ENCODE measurements around the gene PGGHG.
"Not testable (repeated sequence)": the region's sequence is repeated elsewhere in the genome, so short reads cannot be mapped to it uniquely, and the experiment has no call there.

Gene PGGHG

DNA sequence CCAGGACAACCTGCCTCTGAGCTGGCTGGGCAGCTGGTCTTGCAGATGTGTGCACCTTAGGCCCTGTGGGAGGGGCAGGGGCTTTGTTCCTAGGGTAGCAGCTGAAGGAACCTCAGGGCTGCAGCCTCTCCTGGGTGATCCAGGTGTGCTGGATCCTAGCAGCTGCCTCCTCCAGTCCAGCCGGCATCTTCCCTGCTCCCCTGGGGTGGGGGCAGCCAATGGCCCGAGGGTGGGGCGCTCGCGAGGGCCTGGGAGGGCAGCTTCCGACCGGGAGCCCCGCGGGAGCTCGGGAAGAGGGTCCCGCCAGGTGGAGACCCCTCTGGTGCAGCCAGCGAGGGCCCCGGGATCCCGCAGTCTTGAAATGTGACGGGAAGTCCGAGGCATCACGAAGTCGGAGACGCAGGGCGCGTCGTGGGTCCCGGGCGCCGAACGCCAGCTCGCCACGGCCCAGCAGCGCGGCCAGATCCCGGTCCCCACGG lies 26.6 kb downstream of the PGGHG start:
- H3K27ac Mint-ChIP-seq = no peak overlapping the region
- intact Hi-C loops (cut with micrococcal nuclease) = no loop called here
- no peak overlapping the region for H3K4me3 Mint-ChIP-seq
- peaks cover 67% of the 10 kb centered on the region for H3K27me3 Mint-ChIP-seq
- H3K36me3 Mint-ChIP-seq (ENCODE audit: low read depth) = peaks cover 6% of the 10 kb centered on the region
- H3K4me1 Mint-ChIP-seq (ENCODE audit: low read depth) = peaks cover 38% of the 10 kb centered on the region
- no peaks in the 10 kb centered on the region for H3K9me3 Mint-ChIP-seq

DNA sequence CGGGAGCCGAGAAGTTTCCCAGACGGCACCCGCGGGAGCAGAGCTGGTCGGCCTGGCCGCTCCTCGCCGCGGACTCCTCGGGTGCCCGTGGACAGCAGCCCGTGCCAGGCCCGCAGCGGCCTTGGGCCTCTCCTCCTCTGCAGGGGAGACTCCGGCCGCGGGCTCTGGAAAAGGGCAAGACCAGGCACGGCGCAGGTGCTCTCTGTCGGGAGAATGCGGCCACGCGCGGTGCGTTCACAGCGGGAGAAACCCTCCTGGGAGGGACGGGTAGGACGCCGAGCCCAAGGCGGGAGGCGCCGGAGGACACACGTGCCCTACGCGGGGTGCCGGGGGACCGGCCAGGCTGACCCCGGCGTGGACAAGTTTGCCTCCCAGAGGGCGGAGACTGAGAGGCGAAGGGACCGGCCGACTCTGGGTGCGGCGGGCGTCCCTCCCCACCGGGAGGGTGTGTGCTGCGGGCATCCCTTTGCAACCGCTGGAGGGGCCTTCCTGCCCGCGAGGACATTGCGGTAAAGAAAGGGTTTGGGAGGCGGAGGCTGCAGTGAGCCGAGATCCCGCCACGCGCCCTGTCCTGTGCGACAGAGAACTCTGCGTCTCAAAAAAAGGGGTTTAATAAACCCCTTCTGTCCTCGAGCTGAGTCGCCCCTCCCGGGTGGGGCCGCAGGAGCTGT lies 27.2 kb downstream of the PGGHG start:
- Mint-ChIP-seq H3K4me1 (ENCODE audit: low read depth) (peaks cover 45% of the 10 kb centered on the region), H3K27ac (no peak overlapping the region), H3K4me3 (no peak overlapping the region), H3K27me3 (peaks cover 68% of the 10 kb centered on the region), H3K9me3 (no peaks in the 10 kb centered on the region), H3K36me3 (ENCODE audit: low read depth) (peaks cover 9% of the 10 kb centered on the region)
- intact Hi-C loops (cut with micrococcal nuclease) = no loop called here

GRCh38 chr11:316891-317301 lies 28.0 kb downstream of the PGGHG start:
- H3K36me3 Mint-ChIP-seq (ENCODE audit: low read depth) = peaks cover 9% of the 10 kb centered on the region
- H3K27me3 Mint-ChIP-seq = peaks cover 64% of the 10 kb centered on the region
- H3K9me3 Mint-ChIP-seq = no peaks in the 10 kb centered on the region
- H3K4me1 Mint-ChIP-seq (ENCODE audit: low read depth) = peaks cover 41% of the 10 kb centered on the region
- intact Hi-C loops (cut with micrococcal nuclease) = no loop called here
- H3K4me3 Mint-ChIP-seq = no peak overlapping the region
- no peak overlapping the region for H3K27ac Mint-ChIP-seq

DNA sequence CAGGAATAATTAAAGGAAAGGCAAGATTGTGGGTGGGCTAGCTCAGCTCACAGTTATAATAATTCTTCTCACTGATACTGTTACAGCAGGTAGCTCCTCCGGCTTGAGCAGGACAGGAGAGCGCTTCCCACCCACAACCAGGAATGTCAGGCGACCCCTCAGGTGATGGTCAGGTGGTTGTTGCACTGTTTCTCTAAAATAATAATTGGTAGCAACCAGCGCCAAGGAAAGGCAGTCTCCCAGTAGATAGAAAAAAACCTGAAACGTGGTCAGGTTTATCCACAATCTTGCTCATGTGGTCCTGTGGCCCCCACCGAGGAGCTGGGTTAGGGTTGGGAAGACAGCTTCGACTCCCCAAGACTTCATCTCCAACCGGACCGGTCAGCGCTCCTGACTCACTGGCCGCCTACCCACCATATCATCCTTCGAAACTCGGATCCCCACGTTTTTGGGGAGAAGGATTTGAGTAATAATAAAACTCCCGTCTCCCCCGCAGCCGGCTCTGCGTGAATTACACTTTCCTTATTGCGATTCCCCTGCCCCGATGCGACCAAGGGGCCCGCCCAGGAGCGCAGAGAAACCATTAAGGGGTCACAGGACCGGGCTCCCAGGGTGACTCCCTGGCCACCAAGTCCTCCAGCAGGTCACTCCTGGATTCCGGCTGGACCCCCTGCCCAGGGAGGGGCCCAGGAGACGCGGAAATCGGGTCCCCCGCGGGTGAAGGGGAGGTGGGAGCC lies 28.9 kb downstream of the PGGHG start:
- H3K27ac Mint-ChIP-seq; H3K4me3 Mint-ChIP-seq; H3K36me3 Mint-ChIP-seq (ENCODE audit: low read depth); H3K9me3 Mint-ChIP-seq; intact Hi-C loops (cut with micrococcal nuclease): not testable (repeated sequence)
- peaks cover 58% of the 10 kb centered on the region for H3K27me3 Mint-ChIP-seq
- peaks cover 37% of the 10 kb centered on the region for H3K4me1 Mint-ChIP-seq (ENCODE audit: low read depth)

GRCh38 chr11:318405-319120 lies 29.6 kb downstream of the PGGHG start:
- H3K36me3 Mint-ChIP-seq (ENCODE audit: low read depth); H3K27ac Mint-ChIP-seq; H3K9me3 Mint-ChIP-seq; intact Hi-C loops (cut with micrococcal nuclease): not testable (repeated sequence)
- Mint-ChIP-seq H3K27me3 (peaks cover 53% of the 10 kb centered on the region), H3K4me3 (peak overlapping the region; percentile 69), H3K4me1 (ENCODE audit: low read depth) (peaks cover 30% of the 10 kb centered on the region)

DNA sequence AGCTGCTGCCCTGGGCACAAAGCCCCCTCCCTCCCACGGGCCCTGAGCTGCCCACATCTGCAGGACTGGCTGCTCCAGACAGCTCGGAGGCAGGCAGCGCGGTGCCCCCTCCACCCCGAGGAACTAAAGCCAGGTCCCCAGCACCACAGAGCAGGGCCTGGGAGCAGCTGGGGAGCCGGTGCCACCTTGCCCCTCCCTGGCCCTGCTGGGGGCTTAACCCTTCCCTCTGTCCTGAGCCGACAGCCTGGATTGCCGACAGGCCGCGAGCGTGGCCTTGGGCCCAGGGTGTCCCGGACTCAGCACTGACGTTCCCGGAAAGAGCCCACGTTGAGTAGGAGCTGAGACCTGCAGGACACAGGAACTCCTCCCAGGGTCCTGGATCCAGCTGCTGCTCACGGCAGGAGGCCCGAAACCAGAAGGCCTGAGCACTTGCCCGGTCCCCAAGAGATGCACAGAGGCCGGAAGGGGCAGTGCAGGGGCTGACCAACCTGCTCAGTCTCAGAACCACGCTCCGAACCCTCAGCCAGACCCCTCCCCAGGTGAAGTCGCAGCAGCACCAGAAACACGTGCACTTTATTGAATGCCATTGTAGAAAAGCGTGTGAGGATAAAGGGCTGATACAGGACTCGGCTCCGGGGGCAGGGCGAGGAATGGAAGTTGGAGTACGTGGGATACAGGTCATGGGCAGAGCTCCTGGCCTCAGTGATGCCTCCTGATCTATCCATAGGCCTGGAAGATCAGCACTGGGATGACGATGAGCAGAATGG lies 30.4 kb downstream of the PGGHG start:
- Mint-ChIP-seq H3K4me1 (ENCODE audit: low read depth) (peaks cover 23% of the 10 kb centered on the region), H3K27ac (peak overlapping the region; percentile 79), H3K4me3 (peak overlapping the region; percentile 90), H3K27me3 (peaks cover 51% of the 10 kb centered on the region)
- H3K9me3 Mint-ChIP-seq; intact Hi-C loops (cut with micrococcal nuclease); H3K36me3 Mint-ChIP-seq (ENCODE audit: low read depth): not testable (repeated sequence)

- H3K36me3 Mint-ChIP-seq (ENCODE audit: low read depth); intact Hi-C loops (cut with micrococcal nuclease); H3K9me3 Mint-ChIP-seq: not testable (repeated sequence)
- H3K27ac Mint-ChIP-seq = peak overlapping the region; percentile 79
- peak overlapping the region; percentile 90 for H3K4me3 Mint-ChIP-seq
- peaks cover 24% of the 10 kb centered on the region for H3K4me1 Mint-ChIP-seq (ENCODE audit: low read depth)
- H3K27me3 Mint-ChIP-seq = peaks cover 48% of the 10 kb centered on the region
These were observed 31.0 kb downstream of the PGGHG start for GRCh38 chr11:319888-320273.

DNA sequence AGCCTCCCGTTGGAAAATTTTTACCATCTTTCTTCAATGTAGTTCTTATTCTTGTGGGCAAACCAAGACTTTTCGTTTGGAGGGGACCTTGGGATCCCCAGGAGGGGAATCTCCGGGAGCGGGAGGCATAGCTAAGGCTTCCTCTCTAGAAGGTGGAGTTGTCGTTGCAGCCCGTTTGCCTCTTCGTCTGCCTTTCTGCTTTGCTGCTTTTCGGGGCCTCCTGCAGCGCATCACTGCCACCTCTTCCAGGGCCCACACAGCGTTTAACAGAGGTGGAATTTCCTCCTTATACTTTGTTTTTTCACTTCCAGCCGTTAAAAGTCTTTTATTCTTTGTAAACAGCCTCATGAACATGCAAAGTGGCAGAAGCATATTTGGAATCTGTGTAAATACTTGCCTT lies 35.2 kb downstream of the PGGHG start:
- Mint-ChIP-seq H3K4me1 (ENCODE audit: low read depth) (peaks cover 52% of the 10 kb centered on the region), H3K36me3 (ENCODE audit: low read depth) (peaks cover 9% of the 10 kb centered on the region), H3K27me3 (peaks cover 18% of the 10 kb centered on the region), H3K4me3 (no peak overlapping the region), H3K27ac (no peak overlapping the region), H3K9me3 (no peaks in the 10 kb centered on the region)
- intact Hi-C loops (cut with micrococcal nuclease) = no loop called here

DNA sequence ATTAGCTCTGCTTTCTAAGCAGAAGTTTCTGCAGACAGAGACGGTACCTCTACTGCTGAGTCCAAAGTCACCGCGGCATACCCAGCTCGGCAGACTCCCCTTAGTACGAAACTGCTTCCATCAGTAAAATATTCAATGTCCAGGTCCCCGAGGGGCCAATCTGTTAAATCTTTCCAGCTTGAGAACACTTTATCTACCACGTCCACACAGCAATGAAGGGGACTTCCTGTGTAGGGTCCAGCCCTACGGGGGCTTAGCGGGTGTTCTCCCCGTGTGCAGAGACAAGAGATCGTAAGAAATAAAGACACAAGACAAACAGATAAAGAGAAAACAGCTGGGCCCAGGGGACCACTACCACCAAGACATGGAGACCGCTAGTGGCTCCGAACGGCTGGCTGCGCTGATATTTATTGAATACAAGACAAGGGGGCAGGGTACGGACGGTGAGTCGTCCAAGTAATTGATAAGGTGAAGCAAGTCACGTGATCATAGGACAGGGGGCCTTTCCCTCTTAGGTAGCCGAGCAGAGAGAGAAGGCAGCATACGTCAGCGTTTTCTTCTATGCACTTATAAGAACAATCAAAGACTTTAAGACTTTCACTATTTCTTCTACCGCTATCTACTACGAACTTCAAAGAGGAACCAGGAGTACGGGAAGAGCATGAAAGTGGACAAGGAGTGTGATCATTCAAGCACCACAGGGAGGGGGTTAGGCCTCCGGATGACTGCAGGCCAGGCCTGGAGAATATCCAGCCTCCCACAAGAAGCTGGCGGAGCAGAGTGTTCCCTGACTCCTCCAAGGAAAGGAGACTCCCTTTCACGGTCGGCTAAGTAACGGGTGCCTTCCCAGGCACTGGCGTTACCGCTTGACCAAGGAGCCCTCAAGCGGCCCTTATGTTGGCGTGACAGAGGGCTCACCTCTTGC lies 35.9 kb downstream of the PGGHG start:
- H3K27ac Mint-ChIP-seq; H3K9me3 Mint-ChIP-seq; intact Hi-C loops (cut with micrococcal nuclease); H3K36me3 Mint-ChIP-seq (ENCODE audit: low read depth); H3K4me3 Mint-ChIP-seq: not testable (repeated sequence)
- H3K27me3 Mint-ChIP-seq = peaks cover 14% of the 10 kb centered on the region
- H3K4me1 Mint-ChIP-seq (ENCODE audit: low read depth) = peaks cover 52% of the 10 kb centered on the region

DNA sequence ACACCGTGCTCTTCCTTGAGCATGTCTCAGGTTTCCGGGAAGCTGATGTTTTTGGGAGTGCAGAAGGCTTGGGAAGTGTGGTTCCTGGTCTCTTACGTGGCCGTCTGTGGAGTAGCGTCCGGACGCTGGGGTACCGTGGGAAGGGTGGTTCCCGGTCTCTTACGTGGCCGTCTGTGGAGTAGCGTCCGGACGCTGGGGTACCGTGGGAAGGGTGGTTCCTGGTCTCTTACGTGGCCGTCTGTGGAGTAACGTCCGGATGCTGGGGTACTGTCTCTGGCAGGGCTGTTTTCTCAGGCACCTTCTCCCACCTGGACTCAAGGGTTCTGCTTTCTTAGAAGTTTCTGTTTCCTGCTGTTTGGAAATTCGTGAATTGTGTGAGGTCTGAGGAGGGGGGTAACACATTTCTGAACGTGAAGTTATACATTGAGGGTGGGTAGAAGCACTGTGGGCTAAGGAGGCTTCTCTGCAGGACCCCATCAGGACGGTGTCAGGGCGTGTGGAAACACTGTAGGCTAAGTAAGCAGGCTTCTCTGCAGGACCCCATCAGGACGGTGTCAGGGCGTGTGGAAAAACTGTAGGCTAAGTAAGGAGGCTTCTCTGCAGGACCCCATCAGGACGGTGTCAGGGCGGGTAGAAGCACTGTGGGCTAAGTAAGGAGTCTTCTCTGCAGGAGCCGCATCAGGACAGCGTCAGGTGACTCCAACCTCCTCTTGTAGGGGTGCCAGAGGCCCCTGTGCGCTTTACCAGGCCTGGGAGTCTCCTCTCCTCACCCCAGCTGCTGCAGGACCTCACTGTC lies 37.1 kb downstream of the PGGHG start:
- H3K36me3 Mint-ChIP-seq (ENCODE audit: low read depth) = peaks cover under 1% of the 10 kb centered on the region
- H3K4me1 Mint-ChIP-seq (ENCODE audit: low read depth) = peaks cover 40% of the 10 kb centered on the region
- peaks cover 15% of the 10 kb centered on the region for H3K27me3 Mint-ChIP-seq
- intact Hi-C loops (cut with micrococcal nuclease) = no loop called here
- H3K27ac Mint-ChIP-seq = peak overlapping the region; percentile 88
- H3K9me3 Mint-ChIP-seq = peaks cover 3% of the 10 kb centered on the region
- no peak overlapping the region for H3K4me3 Mint-ChIP-seq

- peaks cover 20% of the 10 kb centered on the region for H3K27me3 Mint-ChIP-seq
- H3K9me3 Mint-ChIP-seq = peaks cover 8% of the 10 kb centered on the region
- intact Hi-C loops (cut with micrococcal nuclease) = no loop called here
- peak overlapping the region; percentile 37 for H3K4me3 Mint-ChIP-seq
- peaks cover 6% of the 10 kb centered on the region for H3K36me3 Mint-ChIP-seq (ENCODE audit: low read depth)
- peaks cover 39% of the 10 kb centered on the region for H3K4me1 Mint-ChIP-seq (ENCODE audit: low read depth)
- H3K27ac Mint-ChIP-seq = peak overlapping the region; percentile 88
These were observed 37.6 kb downstream of the PGGHG start for GRCh38 chr11:326592-326841.

DNA sequence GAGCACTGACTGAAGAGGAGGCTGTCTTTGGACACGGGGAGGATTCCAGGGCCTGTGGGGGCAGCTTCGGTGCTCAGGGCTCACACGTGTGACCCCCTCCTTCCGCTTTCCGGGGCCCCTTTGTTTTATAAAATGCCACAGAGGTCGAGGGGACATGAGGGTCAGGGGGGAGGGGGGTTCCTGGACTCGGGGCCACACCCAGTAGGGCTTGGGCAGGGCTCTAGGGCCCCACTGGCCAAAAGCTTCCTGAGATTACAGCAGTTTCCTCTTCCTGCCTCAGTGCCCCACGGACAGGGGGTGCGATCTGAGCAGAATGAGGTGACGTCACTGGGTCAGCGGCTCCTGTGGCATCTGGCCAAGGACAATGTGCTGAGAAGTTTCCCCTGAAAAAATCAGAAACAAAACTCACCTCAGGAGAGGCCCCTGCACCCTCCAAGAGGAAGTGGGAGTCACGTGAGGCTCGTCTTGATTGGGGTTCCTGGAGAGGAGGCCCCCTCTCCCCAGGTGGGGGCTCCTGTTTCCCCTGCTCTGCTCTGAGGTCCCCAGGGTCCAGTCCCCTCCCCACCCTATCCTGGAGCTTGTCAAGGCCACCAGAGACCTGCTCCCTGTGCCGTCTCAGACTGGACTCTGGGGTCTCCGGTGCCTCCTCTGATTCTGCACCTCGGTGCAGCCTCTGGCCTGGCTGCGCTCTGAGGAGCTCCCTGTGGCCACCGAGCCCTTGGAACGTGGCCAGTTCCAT lies 38.1 kb downstream of the PGGHG start:
- Mint-ChIP-seq H3K4me1 (ENCODE audit: low read depth) (peaks cover 39% of the 10 kb centered on the region), H3K4me3 (no peak overlapping the region)

More for the DNA sequence above, 38.1 kb downstream of the PGGHG start:
- Mint-ChIP-seq H3K36me3 (ENCODE audit: low read depth) (peaks cover 10% of the 10 kb centered on the region), H3K27ac (peak overlapping the region; percentile 88), H3K9me3 (peaks cover 13% of the 10 kb centered on the region), H3K27me3 (peaks cover 21% of the 10 kb centered on the region)
- intact Hi-C loops (cut with micrococcal nuclease) = no loop called here
